K562 (cell line): ENCODE results near the gene MBOAT1. TPM values are rescaled to one million over a fixed set of nuclear protein-coding genes. Genes with fewer than 3 reads are reported as not detected.

Experiments
- BRD4 ChIP-seq: fragments of 200-600 bp; sonication (generic); IDR thresholded peaks from 2 replicates; pipeline ENCODE4 v1.6.1; 2017; ENCODE audit warnings: inconsistent platforms
- BRD9 ChIP-seq: fragments of 450-650 bp; IDR thresholded peaks from 2 replicates; pipeline ENCODE4 v1.6.1; 2018; ENCODE audit warnings: low read depth; ENCODE audit not compliant: partially characterized antibody
- EHMT2 ChIP-seq: fragments of 450-650 bp; IDR thresholded peaks from 2 replicates; pipeline ENCODE4 v1.6.1; 2018; ENCODE audit warnings: antibody characterized with exemption
- ELF2 ChIP-seq: fragments of 250-450 bp; sonication (Bioruptor Pico); IDR thresholded peaks from 2 replicates; pipeline ENCODE4 v1.5.0; 2021; ENCODE audit warnings: mild to moderate bottlenecking
- ELK3 ChIP-seq: fragments of 450-650 bp; formaldehyde crosslinking; IDR thresholded peaks from 2 replicates; pipeline ENCODE4 v1.4.0; 2020; ENCODE audit warnings: mild to moderate bottlenecking
- FIP1L1 ChIP-seq: fragments of 200-400 bp; formaldehyde crosslinking; IDR thresholded peaks from 2 replicates; pipeline ENCODE4 v1.6.1; 2018; ENCODE audit warnings: mild to moderate bottlenecking, low read depth, low read length; ENCODE audit not compliant: poor library complexity, severe bottlenecking
- HES1 ChIP-seq: fragments of 450-650 bp; IDR thresholded peaks from 2 replicates; pipeline ENCODE4 v1.6.1; 2016; ENCODE audit warnings: low read depth, mild to moderate bottlenecking, moderate library complexity
- KLF13 ChIP-seq: fragments of 450-650 bp; IDR thresholded peaks from 2 replicates; pipeline ENCODE4 v1.6.1; 2016; ENCODE audit warnings: missing genetic modification characterization, low read depth, mild to moderate bottlenecking, missing compliant biosample characterization, moderate library complexity, borderline replicate concordance
- MCM3 ChIP-seq: fragments of 450-650 bp; IDR thresholded peaks from 2 replicates; pipeline ENCODE4 v1.6.1; 2016
- MNT ChIP-seq, 2 experiments: fragments of 450-650 bp; conservative IDR thresholded peaks; 2 replicates each; pipeline ENCODE4 v1.6.1; 2017; ENCODE audit warnings: mild to moderate bottlenecking in 2 of 2, moderate library complexity in 2 of 2
- NFRKB ChIP-seq: fragments of 450-650 bp; IDR thresholded peaks from 2 replicates; pipeline ENCODE4 v1.6.1; 2016; ENCODE audit warnings: low read depth
- PURB ChIP-seq: sonication (generic); formaldehyde crosslinking; IDR thresholded peaks from 2 replicates; pipeline ENCODE4 v1.9.0; 2021; ENCODE audit warnings: low read depth, mild to moderate bottlenecking, missing genetic modification reagents
- RBM15 ChIP-seq: fragments of 200-400 bp; formaldehyde crosslinking; IDR thresholded peaks from 2 replicates; pipeline ENCODE4 v1.6.1; 2018; ENCODE audit warnings: mild to moderate bottlenecking, low read length, moderate library complexity; ENCODE audit not compliant: insufficient read depth
- RBM39 ChIP-seq: fragments of 200-400 bp; formaldehyde crosslinking; optimal IDR thresholded peaks from 2 replicates; pipeline ENCODE3; 2018; ENCODE audit warnings: low read depth, low read length
- TARDBP ChIP-seq: fragments of 450-650 bp; IDR thresholded peaks from 2 replicates; pipeline ENCODE4 v1.6.1; 2016
- TOE1 ChIP-seq, 2 experiments: fragments of 450-650 bp in 1 of 2; sonication (generic) in 1 of 2; formaldehyde crosslinking in 1 of 2; IDR thresholded peaks; 2 replicates each; pipeline versions ENCODE4 v1.7.1 to v1.8.0; 2016 to 2022; ENCODE audit warnings: borderline replicate concordance in 2 of 2, mild to moderate bottlenecking in 2 of 2, antibody characterized with exemption in 1 of 2, inconsistent platforms in 1 of 2, low read depth in 1 of 2, missing genetic modification reagents in 1 of 2, moderate library complexity in 1 of 2
- ZNF133 ChIP-seq: fragments of 250-450 bp; sonication (Bioruptor Pico); IDR thresholded peaks from 2 replicates; pipeline ENCODE4 v1.4.0; 2020; ENCODE audit warnings: mild to moderate bottlenecking
- ZNF3 ChIP-seq: fragments of 250-450 bp; sonication (Bioruptor Pico); IDR thresholded peaks from 2 replicates; pipeline ENCODE4 v1.5.0; 2021; ENCODE audit warnings: mild to moderate bottlenecking, moderate library complexity
- ZNF316 ChIP-seq: fragments of 450-650 bp; IDR thresholded peaks from 2 replicates; pipeline ENCODE4 v1.6.1; 2016
- ZNF354B ChIP-seq: fragments of 250-450 bp; sonication (Bioruptor Pico); IDR thresholded peaks from 2 replicates; pipeline ENCODE4 v1.4.0; 2020
- ZNF395 ChIP-seq: fragments of 200-800 bp; sonication (Bioruptor generic); IDR thresholded peaks from 2 replicates; pipeline ENCODE4 v1.6.1; 2017; ENCODE audit warnings: missing genetic modification characterization, missing compliant biosample characterization
- polyA plus RNA-seq, 8 experiments: library from polyadenylated mRNA; depleted of rRNA in 4 of 8; stranded (reverse) in 5 of 8; unstranded in 3 of 8; fragments of >200 nt; fragmentation: Nextera tagmentation in 2 of 8; fragmentation: Illumina TruSeq in 1 of 8; extraction: Ambion mirVana in 2 of 8; extraction: Trizol in 1 of 8; gene quantifications; 2 replicates each; pipeline versions ENCODE4 v1.2.1 to v1.2.3, GENCODE V29; 2011 to 2014; ENCODE audit warnings: inconsistent platforms in 1 of 8, missing spikeins in 1 of 8
- total RNA-seq, 7 experiments: library from RNA; depleted of rRNA in 6 of 7; stranded (reverse); fragments of >200 nt in 6 of 7; fragmentation: Illumina TruSeq in 2 of 7; extraction: Trizol in 2 of 7; gene quantifications; 2 replicates each; pipeline versions ENCODE4 v1.2.1 to v1.2.3, GENCODE V29; 2011 to 2021; ENCODE audit warnings: low replicate concordance in 1 of 7
- TF ChIP-seq, protein P1 (sequence below): fragments of 450-650 bp; formaldehyde crosslinking; IDR thresholded peaks from 2 replicates; pipeline ENCODE4 v1.4.0; 2020; ENCODE audit warnings: mild to moderate bottlenecking, mixed read lengths

MBOAT1 gene
- total and polyA plus RNA-seq, 9 of the 15 experiments (the other 6 are each of a cell fraction or from before 2014, with no cell fraction given): 0.13 to 16.5 (median 10.3) TPM

- TF ChIP-seq HES1 (no peak), ZNF3 (no peak), FIP1L1 (no peak), ZNF133 (CRISPR knock-in tag) (no peak), EHMT2 (no peak), TARDBP (no peak), RBM39 (no peak), PURB (CRISPR knock-in tag) (no peak), ELF2 (CRISPR knock-in tag) (no peak), ZNF354B (CRISPR knock-in tag) (no peak; the same call in 1 of the 2 replicates), MCM3 (no peak), KLF13 (tag) (peak; percentile 70), BRD9 (no peak), RBM15 (no peak), TOE1 (IDR thresholded peaks at IDR 0.05; ENCODE audit: borderline replicate concordance) (peak; percentile 42; the same call in 1 of the 2 replicates), TOE1 (CRISPR knock-in tag; IDR thresholded peaks at IDR 0.05; ENCODE audit: borderline replicate concordance, low read depth) (no peak), ZNF395 (peak; percentile 95), ZNF316 (no peak), ELK3 (CRISPR knock-in tag) (no peak), MNT (conservative IDR thresholded peaks at IDR 0.05) (peak in 1 of 2 experiments; percentile 40; a peak in 2 of 4 replicates), BRD4 (no peak), NFRKB (0 out of 2 replicates have a peak, but pooled peaks have one; percentile 42)
- TF ChIP-seq, protein P1, sequence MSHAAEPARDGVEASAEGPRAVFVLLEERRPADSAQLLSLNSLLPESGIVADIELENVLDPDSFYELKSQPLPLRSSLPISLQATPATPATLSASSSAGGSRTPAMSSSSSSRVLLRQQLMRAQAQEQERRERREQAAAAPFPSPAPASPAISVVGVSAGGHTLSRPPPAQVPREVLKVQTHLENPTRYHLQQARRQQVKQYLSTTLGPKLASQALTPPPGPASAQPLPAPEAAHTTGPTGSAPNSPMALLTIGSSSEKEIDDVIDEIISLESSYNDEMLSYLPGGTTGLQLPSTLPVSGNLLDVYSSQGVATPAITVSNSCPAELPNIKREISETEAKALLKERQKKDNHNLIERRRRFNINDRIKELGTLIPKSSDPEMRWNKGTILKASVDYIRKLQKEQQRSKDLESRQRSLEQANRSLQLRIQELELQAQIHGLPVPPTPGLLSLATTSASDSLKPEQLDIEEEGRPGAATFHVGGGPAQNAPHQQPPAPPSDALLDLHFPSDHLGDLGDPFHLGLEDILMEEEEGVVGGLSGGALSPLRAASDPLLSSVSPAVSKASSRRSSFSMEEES (CRISPR knock-in tag): peak; percentile 67
Measured at GRCh38 chr6:20203561-20204511, 8.4 kb downstream of the MBOAT1 start (continued).
